ENCODE data around the gene CDYL2.

The CDYL2 gene

DNA sequence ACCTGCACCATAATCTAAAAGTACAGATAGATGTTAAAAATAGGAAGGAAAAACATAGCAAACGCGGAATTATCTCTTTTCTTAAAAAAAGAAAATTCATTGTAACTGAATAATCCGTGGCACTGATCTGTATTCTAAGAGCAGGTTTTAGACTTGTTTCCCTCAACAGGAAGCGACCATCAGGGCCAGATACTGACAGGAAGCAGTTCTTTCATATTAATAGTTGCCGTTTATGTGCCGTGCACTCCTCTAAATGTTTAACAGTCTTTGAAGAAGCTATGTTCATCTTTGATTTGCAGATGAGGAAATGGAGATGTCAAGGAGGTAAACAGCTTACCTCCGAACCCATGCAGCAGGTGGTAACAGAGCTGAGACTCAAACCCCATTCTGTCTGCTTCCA is 240.0 kb downstream of the CDYL2 start:
- Histone ChIP-seq H3K79me2 (ENCODE audit: low read length) (no peaks in the 10 kb centered on the region), H3K27me3 (ENCODE audit: low read depth, low read length) (peaks cover 11% of the 10 kb centered on the region), H2AFZ (ENCODE audit: low read depth, low read length) (no peak overlapping the region), H3K9ac (ENCODE audit: low read length) (no peak overlapping the region), H3K4me1 (ENCODE audit: low read length) (no peaks in the 10 kb centered on the region), H3K4me3 (ENCODE audit: low read length) (no peak overlapping the region), H3K4me2 (ENCODE audit: low read length) (no peak overlapping the region), H3K9me3 (ENCODE audit: insufficient read depth, low read length) (no peaks in the 10 kb centered on the region), H3K27ac (ENCODE audit: low read length) (no peak overlapping the region), H3K36me3 (replicated peaks; ENCODE audit: low read depth, low read length) (no peaks in the 10 kb centered on the region), H4K20me1 (ENCODE audit: insufficient read depth, low read length) (no peaks in the 10 kb centered on the region)
- TF ChIP-seq, protein P1, sequence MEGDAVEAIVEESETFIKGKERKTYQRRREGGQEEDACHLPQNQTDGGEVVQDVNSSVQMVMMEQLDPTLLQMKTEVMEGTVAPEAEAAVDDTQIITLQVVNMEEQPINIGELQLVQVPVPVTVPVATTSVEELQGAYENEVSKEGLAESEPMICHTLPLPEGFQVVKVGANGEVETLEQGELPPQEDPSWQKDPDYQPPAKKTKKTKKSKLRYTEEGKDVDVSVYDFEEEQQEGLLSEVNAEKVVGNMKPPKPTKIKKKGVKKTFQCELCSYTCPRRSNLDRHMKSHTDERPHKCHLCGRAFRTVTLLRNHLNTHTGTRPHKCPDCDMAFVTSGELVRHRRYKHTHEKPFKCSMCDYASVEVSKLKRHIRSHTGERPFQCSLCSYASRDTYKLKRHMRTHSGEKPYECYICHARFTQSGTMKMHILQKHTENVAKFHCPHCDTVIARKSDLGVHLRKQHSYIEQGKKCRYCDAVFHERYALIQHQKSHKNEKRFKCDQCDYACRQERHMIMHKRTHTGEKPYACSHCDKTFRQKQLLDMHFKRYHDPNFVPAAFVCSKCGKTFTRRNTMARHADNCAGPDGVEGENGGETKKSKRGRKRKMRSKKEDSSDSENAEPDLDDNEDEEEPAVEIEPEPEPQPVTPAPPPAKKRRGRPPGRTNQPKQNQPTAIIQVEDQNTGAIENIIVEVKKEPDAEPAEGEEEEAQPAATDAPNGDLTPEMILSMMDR (IDR thresholded peaks at IDR 0.05; ENCODE audit: low read depth, low read length): no peak
- no peak for TF ChIP-seq EZH2phosphoT487 (IDR thresholded peaks at IDR 0.05; ENCODE audit: low read depth)

DNA sequence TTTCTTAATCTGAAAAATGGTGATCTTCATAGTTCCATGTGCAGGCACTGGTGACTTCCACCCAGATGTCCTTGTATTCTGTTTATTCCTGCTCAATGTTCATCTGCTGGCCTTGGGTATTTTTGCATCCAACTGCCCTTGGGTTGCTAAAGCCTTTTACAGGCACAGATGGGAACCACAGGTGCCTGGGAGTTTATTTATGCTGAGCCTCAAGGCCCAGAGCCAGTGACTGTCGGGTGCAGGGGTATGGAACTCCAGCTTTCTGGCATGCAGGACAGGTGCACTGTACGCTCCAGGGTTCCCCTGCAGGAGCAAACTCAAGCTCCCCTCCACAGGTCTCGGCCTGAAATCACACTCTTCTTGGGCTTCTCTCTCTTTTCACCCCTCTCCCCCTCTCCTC is 241.3 kb downstream of the CDYL2 start:
- no peaks in the 10 kb centered on the region for H3K9me3 ChIP-seq (ENCODE audit: insufficient read depth, low read length)
- H4K20me1 ChIP-seq (ENCODE audit: insufficient read depth, low read length): no peaks in the 10 kb centered on the region
- no peak for TF ChIP-seq EZH2phosphoT487 (IDR thresholded peaks at IDR 0.05; ENCODE audit: low read depth)
- TF ChIP-seq, protein P1 (IDR thresholded peaks at IDR 0.05; ENCODE audit: low read depth, low read length): no peak
- H3K4me3 ChIP-seq (ENCODE audit: low read length): no peak overlapping the region
- H3K9ac ChIP-seq (ENCODE audit: low read length): no peak overlapping the region
- peaks cover 8% of the 10 kb centered on the region for H3K27me3 ChIP-seq (ENCODE audit: low read depth, low read length)
- H3K4me1 ChIP-seq (ENCODE audit: low read length): no peaks in the 10 kb centered on the region
- no peak overlapping the region for H2AFZ ChIP-seq (ENCODE audit: low read depth, low read length)
- H3K36me3 ChIP-seq (replicated peaks; ENCODE audit: low read depth, low read length): no peaks in the 10 kb centered on the region
- H3K27ac ChIP-seq (ENCODE audit: low read length): no peak overlapping the region
- H3K4me2 ChIP-seq (ENCODE audit: low read length): no peak overlapping the region
- no peaks in the 10 kb centered on the region for H3K79me2 ChIP-seq (ENCODE audit: low read length)

DNA sequence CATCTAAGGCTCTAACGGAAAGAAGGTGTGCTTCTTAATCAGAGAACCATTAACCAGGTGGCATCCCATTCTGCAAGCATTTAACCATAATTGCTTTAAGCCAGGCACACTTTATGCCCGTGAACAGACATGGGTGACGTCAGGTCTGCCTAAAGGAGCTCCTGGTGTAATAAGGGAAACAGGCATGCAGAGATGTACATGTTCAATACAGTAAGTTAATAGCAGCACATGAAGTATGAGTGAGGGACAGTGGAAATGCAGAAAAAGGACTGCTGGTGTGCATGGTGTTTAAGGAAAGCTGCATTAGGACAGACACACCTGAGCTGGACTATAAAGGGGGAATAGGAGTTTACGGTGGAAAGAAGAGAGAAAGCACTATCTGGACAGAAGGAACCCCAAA is 245.0 kb downstream of the CDYL2 start:
- no peak overlapping the region for H2AFZ ChIP-seq (ENCODE audit: low read depth, low read length)
- no peaks in the 10 kb centered on the region for H4K20me1 ChIP-seq (ENCODE audit: insufficient read depth, low read length)
- no peaks in the 10 kb centered on the region for H3K9me3 ChIP-seq (ENCODE audit: insufficient read depth, low read length)
- H3K4me2 ChIP-seq (ENCODE audit: low read length): no peak overlapping the region
- no peak for TF ChIP-seq EZH2phosphoT487 (IDR thresholded peaks at IDR 0.05; ENCODE audit: low read depth)
- TF ChIP-seq, protein P1 (IDR thresholded peaks at IDR 0.05; ENCODE audit: low read depth, low read length): no peak
- no peaks in the 10 kb centered on the region for H3K36me3 ChIP-seq (replicated peaks; ENCODE audit: low read depth, low read length)
- peaks cover 16% of the 10 kb centered on the region for H3K27me3 ChIP-seq (ENCODE audit: low read depth, low read length)
- H3K79me2 ChIP-seq (ENCODE audit: low read length): no peaks in the 10 kb centered on the region
- no peak overlapping the region for H3K27ac ChIP-seq (ENCODE audit: low read length)
- no peak overlapping the region for H3K4me3 ChIP-seq (ENCODE audit: low read length)
- no peak overlapping the region for H3K9ac ChIP-seq (ENCODE audit: low read length)
- no peaks in the 10 kb centered on the region for H3K4me1 ChIP-seq (ENCODE audit: low read length)

DNA sequence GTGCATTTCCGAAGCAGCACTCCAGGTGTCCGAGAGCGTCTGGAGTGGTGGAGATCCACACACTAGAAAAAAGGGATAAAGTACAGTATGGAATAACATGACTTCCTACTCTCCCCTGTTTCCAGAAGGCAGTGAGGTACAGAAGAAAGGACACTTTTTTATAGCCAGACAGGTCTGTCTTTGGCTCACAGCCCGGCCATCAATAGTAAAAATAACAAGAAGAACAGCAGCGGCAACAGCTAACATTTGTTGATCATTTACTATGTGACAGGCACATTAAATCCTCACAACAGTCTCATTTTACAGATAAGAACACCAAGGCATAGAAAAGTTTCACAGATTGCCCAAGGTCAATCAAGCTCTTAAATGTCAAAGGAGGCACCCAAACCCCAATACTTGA is 247.4 kb downstream of the CDYL2 start:
- H3K4me2 ChIP-seq (ENCODE audit: low read length): no peak overlapping the region
- no peak overlapping the region for H3K27ac ChIP-seq (ENCODE audit: low read length)
- H3K79me2 ChIP-seq (ENCODE audit: low read length): no peaks in the 10 kb centered on the region

More for the DNA sequence above, 247.4 kb downstream of the CDYL2 start:
- H3K9me3 ChIP-seq (ENCODE audit: insufficient read depth, low read length): no peaks in the 10 kb centered on the region
- no peak overlapping the region for H3K9ac ChIP-seq (ENCODE audit: low read length)
- no peaks in the 10 kb centered on the region for H3K4me1 ChIP-seq (ENCODE audit: low read length)
- no peak overlapping the region for H3K4me3 ChIP-seq (ENCODE audit: low read length)
- H4K20me1 ChIP-seq (ENCODE audit: insufficient read depth, low read length): no peaks in the 10 kb centered on the region
- TF ChIP-seq, protein P1 (IDR thresholded peaks at IDR 0.05; ENCODE audit: low read depth, low read length): no peak
- no peak for TF ChIP-seq EZH2phosphoT487 (IDR thresholded peaks at IDR 0.05; ENCODE audit: low read depth)
- no peaks in the 10 kb centered on the region for H3K36me3 ChIP-seq (replicated peaks; ENCODE audit: low read depth, low read length)
- H2AFZ ChIP-seq (ENCODE audit: low read depth, low read length): no peak overlapping the region
- peaks cover 20% of the 10 kb centered on the region for H3K27me3 ChIP-seq (ENCODE audit: low read depth, low read length)
